Tibial nerve (tissue), 4 donors: ENCODE measurements around the gene CAMSAP1. TPM values are rescaled to one million over a fixed set of nuclear protein-coding genes. Genes with fewer than 3 reads are reported as not detected.

Source experiments
- DNase-seq, 2 donors: peaks; one replicate each; pipeline ENCODE4 v3.0.0-alpha.2; 2019; ENCODE audit warnings: low spot score in 2 of 2
- H3K27ac ChIP-seq, 4 donors: fragments of 200-600 bp; sonication (generic) in 3 of 4; one replicate each; pipeline ENCODE4 v1.5.1; 2017 to 2019; ENCODE audit warnings: mild to moderate bottlenecking in 1 of 4
- H3K27me3 ChIP-seq, 2 donors: fragments of 200-600 bp; sonication (generic) in 1 of 2; one replicate each; pipeline versions ENCODE4 v1.5.1 to v1.6.0; 2017 to 2019
- H3K36me3 ChIP-seq, 3 donors: fragments of 200-600 bp; sonication (generic); one replicate each; pipeline ENCODE4 v1.5.1; 2018 to 2019
- H3K4me1 ChIP-seq, 4 donors: fragments of 200-600 bp; sonication (generic) in 3 of 4; one replicate each; pipeline ENCODE4 v1.5.1; 2017 to 2019
- H3K4me3 ChIP-seq, 4 donors: fragments of 200-600 bp; sonication (generic) in 3 of 4; one replicate each; pipeline ENCODE4 v1.5.1; 2017 to 2019; ENCODE audit warnings: mild to moderate bottlenecking in 1 of 4, moderate library complexity in 1 of 4
- H3K9me3 ChIP-seq, 4 donors: fragments of 200-600 bp; sonication (generic) in 3 of 4; one replicate each; pipeline ENCODE4 v1.5.1; 2017 to 2019
- CTCF ChIP-seq, 5 experiments: fragments of 200-600 bp in 3 of 5; fragments of 450-650 bp in 2 of 5; sonication (generic) in 3 of 5; IDR thresholded peaks; one replicate each; pipeline ENCODE4 v1.5.1; 2016 to 2019; ENCODE audit warnings: antibody characterized with exemption in 5 of 5, mild to moderate bottlenecking in 3 of 5, moderate library complexity in 2 of 5
- EP300 ChIP-seq, 2 donors: sonication (generic); formaldehyde crosslinking; IDR thresholded peaks; one replicate each; pipeline ENCODE4 v1.6.1; 2017; ENCODE audit warnings: antibody characterized with exemption in 2 of 2, mild to moderate bottlenecking in 1 of 2
- POLR2A ChIP-seq, 2 donors: fragments of 450-650 bp; IDR thresholded peaks; one replicate each; pipeline ENCODE4 v1.6.1; 2017; ENCODE audit warnings: antibody characterized with exemption in 2 of 2, mild to moderate bottlenecking in 2 of 2, moderate library complexity in 2 of 2
- whole genome bisulfite sequencing, 2 donors: methylation state at CpG; one replicate each; pipeline ENCODE4 v1.1.5; 2018; 5-methylcytosine and 5-hydroxymethylcytosine counted together
- total RNA-seq, 4 donors: library from RNA; depleted of rRNA; stranded (reverse); fragments of >200 nt; gene quantifications; one replicate each; pipeline ENCODE4 v1.1.0, GENCODE V29; 2016

The CAMSAP1 gene
- total RNA-seq, 4 donors from 2014 or later: 27.6 to 40.8 (median 35.7) TPM

- Histone ChIP-seq H3K27ac (no peak overlapping the region), H3K27me3 (no peaks in the 10 kb centered on the region), H3K4me1 (no peaks in the 10 kb centered on the region), H3K36me3 (no peaks in the 10 kb centered on the region), H3K9me3 (peaks cover 0 to 40% (median 0%) of the 10 kb centered on the region in 4 donors), H3K4me3 (no peak overlapping the region)
- TF ChIP-seq POLR2A (IDR thresholded peaks at IDR 0.05) (no peak), EP300 (IDR thresholded peaks at IDR 0.05) (no peak), CTCF (IDR thresholded peaks at IDR 0.05) (no peak)
- 87 to 91% methylated on average over 17 to 19 of the region's 19 CpGs for WGBS, 2 donors
- no peak for DNase-seq
These were observed 142.6 kb downstream of the CAMSAP1 start for GRCh38 chr9:135764731-135765130.

- no peak for DNase-seq
- H3K9me3 ChIP-seq: peaks cover 0 to 40% (median 0%) of the 10 kb centered on the region in 4 donors
- no peaks in the 10 kb centered on the region for H3K36me3 ChIP-seq
- no peak overlapping the region for H3K27ac ChIP-seq
- H3K27me3 ChIP-seq: no peaks in the 10 kb centered on the region
- 82 to 83% methylated on average over 18 to 23 of the region's 24 CpGs for WGBS, 2 donors
- H3K4me3 ChIP-seq: no peak overlapping the region
- no peaks in the 10 kb centered on the region for H3K4me1 ChIP-seq
- no peak for TF ChIP-seq CTCF (IDR thresholded peaks at IDR 0.05)
- no peak for TF ChIP-seq POLR2A (IDR thresholded peaks at IDR 0.05)
- TF ChIP-seq EP300 (IDR thresholded peaks at IDR 0.05): no peak
These were observed 143.5 kb downstream of the CAMSAP1 start for GRCh38 chr9:135763716-135764446.

DNA sequence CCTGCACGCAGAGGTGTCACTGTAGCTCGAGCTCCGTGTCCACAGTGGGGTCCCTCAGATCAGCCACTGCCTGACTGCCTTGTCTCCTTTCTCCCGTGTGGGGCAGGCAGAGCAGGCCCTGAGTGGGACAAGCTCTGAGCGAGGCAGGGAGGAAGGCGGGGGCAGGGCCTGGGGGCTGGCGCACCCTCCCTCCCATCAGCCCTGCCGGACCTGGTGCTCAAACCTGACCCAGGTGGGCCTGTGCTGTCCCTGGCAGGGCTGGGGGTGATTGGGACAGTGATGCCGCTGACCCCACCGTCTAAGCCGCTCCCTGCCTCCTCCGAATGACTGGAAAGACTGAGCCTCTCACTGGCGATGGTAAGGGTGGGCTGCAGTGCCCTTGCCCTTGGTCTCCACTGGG, 144.4 kb downstream of the CAMSAP1 start:
- H3K36me3 ChIP-seq: no peaks in the 10 kb centered on the region
- no peak overlapping the region for H3K4me3 ChIP-seq
- no peaks in the 10 kb centered on the region for H3K4me1 ChIP-seq
- no peaks in the 10 kb centered on the region for H3K27me3 ChIP-seq
- WGBS, 2 donors: 85 to 86% methylated on average over 8 to 13 of the region's 13 CpGs
- no peak overlapping the region for H3K27ac ChIP-seq
- peaks cover 0 to 40% (median 0%) of the 10 kb centered on the region in 4 donors for H3K9me3 ChIP-seq
- DNase-seq: no peak
- TF ChIP-seq EP300 (IDR thresholded peaks at IDR 0.05): no peak
- no peak for TF ChIP-seq POLR2A (IDR thresholded peaks at IDR 0.05)
- TF ChIP-seq CTCF (IDR thresholded peaks at IDR 0.05): no peak

- Histone ChIP-seq H3K4me3 (no peak overlapping the region), H3K9me3 (peaks cover 0 to 31% (median 0%) of the 10 kb centered on the region in 4 donors), H3K4me1 (no peaks in the 10 kb centered on the region), H3K27ac (no peak overlapping the region), H3K27me3 (no peaks in the 10 kb centered on the region), H3K36me3 (no peaks in the 10 kb centered on the region)
- no peak for DNase-seq
- TF ChIP-seq POLR2A (IDR thresholded peaks at IDR 0.05): no peak
- no peak for TF ChIP-seq CTCF (IDR thresholded peaks at IDR 0.05)
- no peak for TF ChIP-seq EP300 (IDR thresholded peaks at IDR 0.05)
- 68 to 81% methylated on average over 16 of the region's 16 CpGs for WGBS, 2 donors
These were observed 145.5 kb downstream of the CAMSAP1 start for GRCh38 chr9:135761845-135762168.

DNA sequence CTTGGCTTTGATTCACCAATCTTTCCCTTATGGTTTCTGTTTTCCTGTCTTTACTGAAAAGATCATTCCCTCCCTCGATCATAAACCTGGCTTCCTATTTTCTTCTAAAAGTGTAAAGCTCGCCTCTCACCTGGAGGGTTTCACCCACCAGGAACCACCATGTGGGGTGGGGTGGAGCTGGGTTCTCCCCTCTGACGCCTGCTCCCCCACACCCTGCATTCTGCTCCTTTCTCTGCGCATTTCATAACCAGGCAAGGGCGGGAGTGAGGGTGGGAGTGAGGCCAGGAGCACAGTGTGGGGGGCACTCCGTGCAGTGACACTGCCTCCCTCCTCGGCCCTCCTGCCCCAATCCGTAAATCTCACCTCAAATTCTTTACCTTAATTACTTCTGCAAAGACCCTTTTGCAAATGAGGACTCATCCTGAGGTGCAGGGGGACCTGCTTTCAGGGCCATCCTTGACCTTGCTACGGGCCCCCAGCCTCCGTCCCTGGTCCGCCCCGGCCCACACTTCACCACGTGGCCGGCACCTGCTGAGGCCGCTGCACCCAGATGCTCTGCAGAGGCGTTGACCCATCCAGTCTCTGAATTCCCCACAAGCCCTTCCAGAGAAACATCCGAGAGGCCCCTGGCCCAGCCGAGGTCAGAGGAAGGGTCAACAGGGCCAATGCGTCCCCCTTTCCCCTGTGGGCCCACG, 146.0 kb downstream of the CAMSAP1 start:
- DNase-seq: no peak
- WGBS, 2 donors: 63 to 64% methylated on average over 18 to 20 of the region's 20 CpGs
- H3K4me3 ChIP-seq: no peak overlapping the region
- no peaks in the 10 kb centered on the region for H3K36me3 ChIP-seq
- H3K4me1 ChIP-seq: no peaks in the 10 kb centered on the region
- no peak overlapping the region for H3K27ac ChIP-seq
- no peaks in the 10 kb centered on the region for H3K27me3 ChIP-seq
- H3K9me3 ChIP-seq: peaks cover 0 to 29% (median 0%) of the 10 kb centered on the region in 4 donors
- no peak for TF ChIP-seq CTCF (IDR thresholded peaks at IDR 0.05)
